Measurements from ENCODE around the gene PRDX1.
"Not testable (repeated sequence)": the region's sequence is repeated elsewhere in the genome, so short reads cannot be mapped to it uniquely, and the experiment has no call there.

Gene PRDX1

DNA sequence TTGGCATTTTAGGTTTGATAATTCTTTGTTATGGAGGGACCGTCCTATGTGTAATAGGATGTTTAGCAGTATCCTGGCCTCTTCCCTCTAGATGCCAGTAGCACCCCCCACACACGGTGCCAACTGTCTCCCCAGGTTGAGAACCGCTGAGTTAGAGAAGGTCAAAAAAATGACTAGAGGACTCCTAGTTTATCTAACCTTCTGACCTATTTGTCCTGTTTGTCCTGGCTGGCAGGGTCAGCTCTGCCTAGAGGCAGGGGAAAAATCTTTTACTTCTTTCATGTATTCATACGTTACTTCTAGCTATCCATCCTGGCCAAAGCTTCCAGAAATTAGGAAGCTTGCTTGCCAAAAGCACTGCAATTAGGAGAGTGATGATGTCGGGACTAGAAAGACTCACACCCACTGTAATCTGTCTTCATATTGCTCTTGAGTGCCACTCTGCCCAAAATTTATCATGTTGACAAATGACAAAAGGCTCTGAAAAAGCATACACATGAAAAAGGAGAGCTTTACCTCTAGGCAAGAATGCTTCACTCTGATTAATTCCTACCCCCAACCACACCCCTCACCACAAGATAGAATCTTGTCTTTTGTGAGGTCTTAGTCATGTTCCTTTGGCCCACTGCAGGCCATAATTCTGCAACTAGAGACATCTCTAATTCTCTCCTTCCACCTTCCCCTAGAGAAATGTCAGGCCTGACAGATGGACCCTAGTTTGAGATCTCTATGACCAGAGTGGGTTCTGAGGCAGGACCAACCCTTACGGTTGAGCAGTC lies 14.5 kb upstream of the PRDX1 start:
- FAIRE-seq, result no peak

DNA sequence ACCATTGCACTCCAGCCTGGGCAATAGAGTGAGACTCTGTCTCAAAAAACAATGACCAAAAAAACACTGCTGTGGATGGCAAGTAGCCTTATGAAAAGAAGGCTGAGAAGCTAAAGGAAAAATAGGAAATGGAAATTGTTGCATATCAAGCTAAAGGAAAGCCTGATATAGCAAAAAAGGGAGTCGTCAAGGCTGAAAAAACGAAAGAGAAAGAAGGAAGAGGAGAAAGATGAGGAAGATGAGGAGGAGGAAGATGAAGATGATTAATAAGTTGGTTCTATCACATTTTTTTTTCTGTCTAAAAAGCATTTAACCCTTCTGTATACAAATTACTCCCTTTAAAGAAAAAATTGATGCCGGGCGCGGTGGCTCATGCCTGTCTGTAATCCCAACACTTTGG lies 10.2 kb upstream of the PRDX1 start:
- no peak for FAIRE-seq
- DNase-seq (ENCODE audit: low spot score), result no peak

More for the DNA sequence above, 14.5 kb upstream of the PRDX1 start:
- DNase-seq (ENCODE audit: low spot score), result no peak

DNA sequence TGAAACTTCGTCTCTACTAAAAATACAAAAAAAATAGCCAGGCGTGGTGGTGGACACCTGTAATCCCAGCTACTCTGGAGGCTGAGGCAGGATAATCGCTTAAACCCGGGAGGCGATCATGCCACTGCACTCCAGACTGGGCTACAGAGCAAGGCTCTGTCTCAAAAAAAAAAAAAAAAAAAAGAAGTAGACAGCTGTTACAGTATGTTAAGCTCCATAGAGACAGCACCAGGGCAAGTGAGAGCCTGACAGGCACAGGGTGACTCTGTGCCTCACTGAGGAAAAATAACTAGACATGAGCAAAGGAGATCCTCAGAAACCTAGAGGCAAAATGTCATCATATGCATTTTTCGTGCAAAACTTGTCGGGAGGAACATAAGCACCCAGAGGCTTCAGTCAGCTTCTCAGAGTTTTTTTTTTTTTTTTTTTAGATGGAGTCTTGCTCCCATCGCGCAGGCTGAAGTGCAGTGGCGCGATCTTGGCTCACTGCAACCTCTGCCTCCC lies 9.0 kb upstream of the PRDX1 start:
- FAIRE-seq (no peak), DNase-seq (ENCODE audit: low spot score) (no peak)

GRCh38 chr1:45526135-45526644 lies 4.5 kb upstream of the PRDX1 start:
- no peak for DNase-seq (ENCODE audit: low spot score)
- no peak for FAIRE-seq

GRCh38 chr1:45523975-45524374 lies 2.3 kb upstream of the PRDX1 start:
- DNase-seq (ENCODE audit: low spot score); FAIRE-seq: not testable (repeated sequence)

- not testable (repeated sequence) for DNase-seq (ENCODE audit: low spot score)
- FAIRE-seq, result peak; percentile 76
These were observed 1.8 kb upstream of the PRDX1 start for GRCh38 chr1:45523516-45523915.

DNA sequence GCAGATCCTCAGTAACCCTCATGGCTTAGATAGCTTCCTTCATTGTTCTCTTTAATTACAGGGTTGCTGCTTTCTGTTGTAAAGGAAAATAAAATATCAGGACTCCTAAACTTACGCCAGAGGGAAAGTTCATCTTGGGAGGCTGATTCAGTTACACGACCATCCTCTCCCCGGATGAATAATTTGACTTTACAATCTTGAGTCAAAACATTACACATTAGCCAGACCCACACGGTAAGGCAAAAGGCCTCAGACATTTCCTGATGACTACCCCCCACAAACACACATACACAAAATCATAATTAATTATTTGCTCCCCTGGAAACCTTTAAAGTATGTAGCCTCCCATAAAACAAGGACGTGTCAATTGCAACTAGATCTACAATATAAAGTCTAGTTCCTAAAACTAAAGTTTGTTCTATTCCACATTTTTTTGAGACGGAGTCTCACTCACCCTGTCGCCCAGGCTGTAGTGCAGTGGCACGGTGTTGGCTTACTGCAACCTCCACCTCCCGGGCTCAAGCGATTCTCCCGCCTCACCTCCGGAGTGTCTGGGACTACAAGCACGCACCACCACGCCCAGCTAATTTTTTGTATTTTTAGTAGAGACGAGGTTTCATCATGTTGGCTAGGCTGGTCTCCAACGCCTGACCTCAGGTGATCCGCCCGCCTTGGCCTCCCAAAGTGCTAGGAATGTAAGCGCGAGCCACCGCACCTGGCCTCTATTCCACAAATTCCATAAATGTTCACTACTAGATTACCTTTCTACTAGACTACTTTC lies 830 bp upstream of the PRDX1 start:
- FAIRE-seq, result peak; percentile 92
- peak; percentile 83 for DNase-seq (ENCODE audit: low spot score)

GRCh38 chr1:45519774-45520173 lies 1.9 kb downstream of the PRDX1 start:
- not testable (repeated sequence) for FAIRE-seq; DNase-seq (ENCODE audit: low spot score)

GRCh38 chr1:45518910-45519309 lies 2.8 kb downstream of the PRDX1 start:
- no peak for DNase-seq (ENCODE audit: low spot score)
- no peak for FAIRE-seq

DNA sequence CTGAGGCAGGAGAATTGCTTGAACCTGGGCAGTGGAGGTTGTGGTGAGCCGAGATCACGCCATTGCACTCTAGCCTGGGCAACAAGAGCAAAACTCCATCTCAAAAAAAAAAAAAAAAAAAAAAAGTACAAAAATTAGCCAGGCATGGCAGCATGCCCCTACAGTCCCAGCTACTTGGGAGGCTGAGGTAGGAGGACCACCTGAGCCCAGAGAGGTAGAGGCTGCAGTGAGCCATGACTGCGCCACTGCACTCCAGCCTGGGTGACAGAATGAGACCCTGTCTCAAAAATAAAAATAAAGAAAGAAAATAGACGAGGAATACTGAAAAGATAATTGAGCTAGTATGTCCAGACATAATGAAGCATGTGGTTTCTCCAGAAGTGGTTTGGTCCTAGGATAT lies 3.3 kb downstream of the PRDX1 start:
- DNase-seq (ENCODE audit: low spot score); FAIRE-seq: not testable (repeated sequence)

DNA sequence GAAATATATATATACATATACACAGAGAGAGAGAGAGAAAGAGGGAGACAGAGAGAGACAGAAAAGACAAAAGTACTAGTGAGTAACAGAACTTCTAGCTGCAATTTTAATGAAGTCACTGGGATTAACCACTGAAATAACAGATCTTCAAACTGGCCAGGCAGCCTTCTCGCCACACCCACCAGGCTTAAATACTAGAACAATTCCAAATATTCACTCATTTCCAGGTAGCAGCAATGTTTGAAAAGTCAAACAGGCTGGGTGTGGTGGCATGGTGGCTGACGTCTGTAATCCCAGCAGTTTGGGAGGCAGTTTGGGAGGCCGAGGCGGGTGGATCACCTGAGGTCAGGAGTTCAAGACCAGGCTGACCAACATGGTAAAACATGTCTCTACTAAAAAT lies 5.2 kb downstream of the PRDX1 start:
- FAIRE-seq (no peak), DNase-seq (ENCODE audit: low spot score) (no peak)

DNA sequence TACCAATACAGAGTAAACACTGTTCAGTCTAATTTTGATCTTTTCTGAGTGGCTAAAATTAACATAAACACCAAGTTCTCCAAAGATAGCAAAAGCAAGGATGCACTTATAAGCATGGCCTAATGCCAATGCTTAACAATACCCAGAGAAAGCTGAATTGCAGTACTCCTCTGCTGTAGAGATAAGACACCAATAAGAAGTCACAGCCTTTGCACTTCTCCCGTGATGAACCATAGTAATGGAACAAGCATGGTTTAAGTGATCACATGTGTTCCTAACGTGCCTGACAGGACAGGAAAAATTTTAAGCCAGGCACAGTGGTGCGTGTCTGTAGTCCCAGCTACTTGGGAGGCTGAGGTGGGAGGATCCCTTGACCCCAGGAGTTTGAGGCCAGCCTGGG lies 5.6 kb downstream of the PRDX1 start:
- FAIRE-seq, result no peak

DNA sequence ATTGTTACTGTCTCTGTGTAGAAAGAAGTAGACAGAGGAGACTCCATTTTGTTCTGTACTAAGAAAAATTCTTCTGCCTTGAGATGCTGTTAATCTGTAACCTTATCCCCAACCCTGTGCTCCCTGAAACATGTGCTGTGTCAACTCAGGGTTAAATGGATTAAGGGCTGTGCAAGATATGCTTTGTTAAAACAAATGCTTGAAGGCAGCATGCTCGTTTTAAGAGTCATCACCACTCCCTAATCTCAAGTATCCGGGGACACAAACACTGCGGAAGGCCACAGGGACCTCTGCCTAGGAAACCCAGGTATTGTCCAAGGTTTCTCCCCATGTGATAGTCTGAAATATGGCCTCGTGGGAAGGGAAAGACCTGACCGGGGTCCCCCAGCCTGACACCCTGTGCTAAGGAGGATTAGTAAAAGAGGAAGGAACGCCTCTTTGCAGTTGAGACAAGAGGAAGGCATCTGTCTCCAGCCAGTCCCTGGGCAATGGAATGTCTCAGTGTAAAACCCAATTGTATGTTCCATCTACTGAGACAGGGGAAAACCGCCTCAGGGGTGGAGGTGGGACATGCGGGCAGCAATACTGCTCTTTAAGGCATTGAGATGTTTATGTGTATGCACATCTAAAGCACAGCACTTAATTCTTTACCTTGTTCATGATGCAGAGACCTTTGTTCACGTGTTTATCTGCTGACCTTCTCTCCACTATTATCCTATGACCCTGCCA lies 8.0 kb downstream of the PRDX1 start:
- not testable (repeated sequence) for DNase-seq (ENCODE audit: low spot score); FAIRE-seq

More for the DNA sequence above, 5.6 kb downstream of the PRDX1 start:
- no peak for DNase-seq (ENCODE audit: low spot score)

DNA sequence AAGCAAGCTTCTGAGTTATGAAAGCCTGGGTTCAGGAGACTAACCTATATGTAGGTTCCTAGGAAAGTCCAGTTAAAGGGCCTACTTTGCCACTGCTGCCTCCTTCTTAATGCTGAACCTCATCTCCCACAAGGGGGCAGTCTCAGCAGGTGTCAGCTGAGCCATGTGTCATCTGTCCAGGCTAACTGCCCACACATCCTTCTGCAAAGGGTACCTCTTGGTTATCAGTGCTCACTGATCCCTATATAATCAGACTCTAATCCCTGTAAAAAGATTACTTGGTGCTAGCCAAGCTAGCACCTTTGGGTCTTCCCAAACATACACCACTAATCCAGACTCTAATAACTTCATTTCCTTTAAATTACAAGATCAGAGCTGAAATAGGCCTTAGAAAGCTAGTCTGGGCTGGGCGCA lies 9.0 kb downstream of the PRDX1 start:
- peak; percentile 42 for FAIRE-seq

DNA sequence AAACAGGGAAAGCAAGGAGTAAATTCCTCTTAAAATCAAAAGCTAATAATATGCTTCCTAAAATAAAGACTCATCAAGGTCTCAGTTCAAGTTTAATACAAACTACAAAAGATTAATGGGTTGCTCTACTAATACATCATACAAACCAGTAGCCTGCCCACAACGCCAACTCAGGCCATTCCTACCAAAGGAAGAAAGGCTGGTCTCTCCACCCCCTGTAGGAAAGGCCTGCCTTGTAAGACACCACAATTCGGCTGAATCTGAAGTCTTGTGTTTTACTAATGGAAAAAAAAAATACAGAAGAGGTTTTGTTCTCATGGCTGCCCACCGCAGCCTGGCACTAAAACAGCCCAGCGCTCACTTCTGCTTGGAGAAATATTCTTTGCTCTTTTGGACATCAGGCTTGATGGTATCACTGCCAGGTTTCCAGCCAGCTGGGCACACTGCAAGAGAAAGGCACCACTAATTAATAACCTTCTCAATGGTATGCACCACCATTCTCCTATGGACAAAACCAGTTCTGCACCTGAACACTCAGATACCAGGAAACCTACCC lies 10.6 kb downstream of the PRDX1 start:
- FAIRE-seq (no peak), DNase-seq (ENCODE audit: low spot score) (no peak)

More for the DNA sequence above, 9.0 kb downstream of the PRDX1 start:
- DNase-seq (ENCODE audit: low spot score), result peak; percentile 63

GRCh38 chr1:45510036-45510971 lies 11.4 kb downstream of the PRDX1 start:
- FAIRE-seq (no peak), DNase-seq (ENCODE audit: low spot score) (no peak)

DNA sequence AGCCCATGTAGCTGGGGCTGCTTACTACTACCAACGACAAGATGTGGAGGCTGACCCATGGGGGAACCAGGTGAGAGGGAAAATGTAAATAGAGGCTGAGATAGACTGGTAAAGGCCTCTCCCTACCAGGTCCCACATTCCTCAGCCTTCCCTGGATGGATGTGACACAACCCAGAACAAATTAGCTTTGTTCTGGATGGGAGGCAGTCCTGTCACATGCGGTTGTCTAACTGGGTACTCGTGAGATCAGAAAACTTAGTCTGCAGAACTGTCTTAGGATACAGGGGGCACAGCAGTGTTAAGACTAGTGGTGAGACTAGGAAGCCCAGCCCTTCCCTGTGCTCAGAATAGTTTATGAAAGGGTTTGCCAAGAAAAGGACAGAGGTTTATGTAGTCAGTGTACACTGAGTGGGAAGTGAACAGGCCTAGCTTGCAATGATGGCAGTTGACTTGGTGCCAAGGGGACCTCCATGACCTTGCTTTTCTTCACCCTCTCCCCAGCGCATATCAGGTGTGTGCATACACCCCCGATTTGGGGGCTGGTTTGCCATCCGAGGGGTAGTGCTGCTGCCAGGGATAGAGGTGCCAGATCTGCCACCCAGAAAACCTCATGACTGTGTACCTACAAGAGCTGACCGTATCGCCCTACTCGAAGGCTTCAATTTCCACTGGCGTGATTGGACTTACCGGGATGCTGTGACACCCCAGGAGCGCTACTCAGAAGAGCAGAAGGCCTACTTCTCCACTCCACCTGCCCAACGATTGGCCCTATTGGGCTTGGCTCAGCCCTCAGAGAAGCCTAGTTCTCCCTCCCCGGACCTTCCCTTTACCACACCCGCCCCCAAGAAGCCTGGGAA lies 13.2 kb downstream of the PRDX1 start:
- no peak for FAIRE-seq

GRCh38 chr1:45507893-45508292 lies 13.8 kb downstream of the PRDX1 start:
- DNase-seq (ENCODE audit: low spot score), result no peak
- FAIRE-seq, result no peak

More for the DNA sequence above, 13.2 kb downstream of the PRDX1 start:
- peak; percentile 32 for DNase-seq (ENCODE audit: low spot score)

DNA sequence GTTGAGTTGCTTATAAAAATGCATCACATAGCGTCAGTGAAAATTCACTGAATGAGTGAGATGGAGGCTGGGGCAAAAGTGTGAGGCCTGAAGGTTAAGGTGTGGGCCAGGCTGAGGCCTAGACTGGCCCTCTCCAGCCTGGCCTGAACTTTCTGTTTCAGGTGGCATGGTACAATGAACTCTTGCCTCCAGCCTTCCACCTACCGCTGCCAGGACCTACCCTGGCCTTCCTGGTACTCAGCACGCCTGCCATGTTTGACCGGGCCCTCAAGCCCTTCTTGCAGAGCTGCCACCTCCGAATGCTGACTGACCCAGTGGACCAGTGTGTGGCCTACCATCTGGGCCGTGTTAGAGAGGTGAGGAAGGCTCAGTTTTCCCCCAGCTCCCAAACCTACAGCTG lies 14.5 kb downstream of the PRDX1 start:
- DNase-seq (ENCODE audit: low spot score), result no peak

More for the DNA sequence above, 14.5 kb downstream of the PRDX1 start:
- FAIRE-seq, result no peak

Data from RCC 7860 (cell line).